HCT116 (cell line): ENCODE results near the gene FRAS1. TPM values are rescaled to one million over a fixed set of nuclear protein-coding genes. Genes with fewer than 3 reads are reported as not detected.

Experiments used
- ATAC-seq: fragments of 200-7000 bp; cut with Tn5 transposase; 2 replicates; pipeline ENCODE4 v1.9.1; 2020; ENCODE audit warnings: mild to moderate bottlenecking, moderate library complexity
- BruUV-seq: library from RNA; stranded (reverse); fragments of 400-500 nt; replicated peaks from 2 replicates; lab custom pipeline; 2021; lab: Mats Ljungman, UMichigan
- CTCF ChIA-PET: fragments of 300-600 bp; sonication (Branson Sonifier 250); formaldehyde crosslinking; loops from one replicate; lab custom pipeline; 2021; ENCODE audit warnings: antibody characterized with exemption; lab: Charles Lee
- POLR2A ChIA-PET: fragments of 300-600, 350-600 bp; sonication (Branson Sonifier 250); formaldehyde crosslinking; loops from one replicate; lab custom pipeline; 2021; ENCODE audit warnings: antibody characterized with exemption; lab: Charles Lee
- RAD21 ChIA-PET, 2 experiments: fragments of 300-600 bp; sonication (Branson Sonifier 250); formaldehyde crosslinking; loops; one replicate each; lab custom pipeline; 2023; ENCODE audit warnings: low total read pairs in 2 of 2; ENCODE audit not compliant: uncharacterized antibody in 2 of 2, unreplicated experiment in 2 of 2, low non-redundant PET in 1 of 2; lab: Charles Lee
- DNase-seq: peaks from one replicate; pipeline ENCODE4 v3.0.0-alpha.2; 2010; ENCODE audit warnings: low read depth, low spot score
- H2AFZ ChIP-seq: fragments of 200-600 bp; shearing (Covaris generic), sonication (generic); 2 replicates; pipeline ENCODE4 v1.6.1; 2017; ENCODE audit warnings: low read depth, mixed run types, mixed read lengths, antibody characterized with exemption, low read length; ENCODE audit not compliant: poor library complexity, severe bottlenecking
- H3K27ac ChIP-seq: 2 replicates; pipeline ENCODE4 v1.5.1; 2012; ENCODE audit warnings: low read depth, low read length
- H3K27me3 ChIP-seq: fragments of 200-600 bp; sonication (generic); 2 replicates; pipeline ENCODE4 v1.6.1; 2016; ENCODE audit warnings: mixed run types, low read length, mixed read lengths; ENCODE audit not compliant: insufficient read depth
- H3K36me3 ChIP-seq, 2 experiments: fragments of 200-500 bp in 1 of 2; fragments of 200-600 bp in 1 of 2; sonication (Bioruptor generic) in 1 of 2; sonication (generic) in 1 of 2; 2 replicates each; pipeline versions ENCODE4 v1.5.1 to v1.6.1; 2014 to 2016; ENCODE audit warnings: low read length in 2 of 2, inconsistent platforms in 1 of 2, mixed read lengths in 1 of 2, mixed run types in 1 of 2; ENCODE audit not compliant: insufficient read depth in 2 of 2, control insufficient read depth in 1 of 2
- H3K4me1 ChIP-seq, 2 experiments: fragments of 200-600 bp in 1 of 2; sonication (generic) in 1 of 2; 2 replicates each; pipeline versions ENCODE4 v1.5.1 to v1.6.1; 2012 to 2017; ENCODE audit warnings: low read length in 2 of 2, inconsistent platforms in 1 of 2, mild to moderate bottlenecking in 1 of 2, mixed read lengths in 1 of 2, mixed run types in 1 of 2, moderate library complexity in 1 of 2; ENCODE audit not compliant: insufficient read depth in 2 of 2, control insufficient read depth in 1 of 2
- H3K4me2 ChIP-seq: fragments of 200-600 bp; sonication (generic); 2 replicates; pipeline ENCODE4 v1.6.1; 2017; ENCODE audit warnings: mixed run types, low read length, mixed read lengths
- H3K4me3 ChIP-seq, 2 experiments: fragments of 200-600 bp in 1 of 2; sonication (generic) in 1 of 2; replicated peaks in 1 of 2; 2 replicates each; pipeline ENCODE4 v1.5.1; 2011 to 2016; ENCODE audit warnings: low read length in 2 of 2, control low read depth in 1 of 2, low read depth in 1 of 2, mild to moderate bottlenecking in 1 of 2, mixed read lengths in 1 of 2, mixed run types in 1 of 2
- H3K79me2 ChIP-seq: fragments of 200-600 bp; sonication (generic); 2 replicates; pipeline ENCODE4 v1.6.1; 2017; ENCODE audit warnings: mild to moderate bottlenecking, mixed run types, low read length, moderate library complexity, mixed read lengths; ENCODE audit not compliant: insufficient read depth
- H3K9ac ChIP-seq: fragments of 200-600 bp; sonication (generic); 2 replicates; pipeline ENCODE4 v1.6.1; 2016; ENCODE audit warnings: low read length, mixed read lengths
- H3K9me2 ChIP-seq: fragments of 200-600 bp; sonication (generic), shearing (Covaris generic); 2 replicates; pipeline ENCODE4 v1.6.1; 2017; ENCODE audit warnings: mixed run types, mild to moderate bottlenecking, moderate library complexity; ENCODE audit not compliant: insufficient read depth
- H3K9me3 ChIP-seq, 2 experiments: fragments of 200-500 bp in 1 of 2; fragments of 200-600 bp in 1 of 2; sonication (Bioruptor generic) in 1 of 2; sonication (generic) in 1 of 2; 2 replicates each; pipeline ENCODE4 v1.6.1; 2014 to 2017; ENCODE audit warnings: low read length in 2 of 2, mixed read lengths in 2 of 2, inconsistent platforms in 1 of 2, low read depth in 1 of 2, mild to moderate bottlenecking in 1 of 2, mixed run types in 1 of 2, moderate library complexity in 1 of 2; ENCODE audit not compliant: control insufficient read depth in 1 of 2, insufficient read depth in 1 of 2
- H4K20me1 ChIP-seq: fragments of 200-600 bp; sonication (generic), shearing (Covaris generic); 2 replicates; pipeline ENCODE4 v1.6.1; 2017; ENCODE audit warnings: mixed run types, mild to moderate bottlenecking, moderate library complexity; ENCODE audit not compliant: insufficient read depth
- CBX3 ChIP-seq: IDR thresholded peaks from 2 replicates; pipeline ENCODE4 v1.6.1; 2012; ENCODE audit warnings: low read depth
- CTCF ChIP-seq, 3 experiments: fragments of 200-600 bp in 1 of 3; sonication (generic) in 1 of 3; IDR thresholded peaks in 2 of 3; conservative IDR thresholded peaks in 1 of 3; 2 replicates each; pipeline ENCODE4 v1.5.1; 2012 to 2017; ENCODE audit warnings: low read depth in 2 of 3, low read length in 2 of 3, antibody characterized with exemption in 1 of 3, borderline replicate concordance in 1 of 3, control low read depth in 1 of 3, mild to moderate bottlenecking in 1 of 3, mixed read lengths in 1 of 3, mixed run types in 1 of 3, moderate library complexity in 1 of 3; ENCODE audit not compliant: insufficient read depth in 1 of 3
- ELF1 ChIP-seq: IDR thresholded peaks from 2 replicates; pipeline ENCODE4 v1.6.1; 2012; ENCODE audit warnings: low read depth, borderline replicate concordance
- EZH2 ChIP-seq: fragments of 200-600 bp; sonication (generic); IDR thresholded peaks from 2 replicates; pipeline ENCODE4 v1.6.1; 2017; ENCODE audit warnings: antibody characterized with exemption, mixed run types
- EZH2phosphoT487 ChIP-seq: fragments of 200-600 bp; IDR thresholded peaks from 2 replicates; pipeline ENCODE4 v1.6.1; 2018; ENCODE audit warnings: antibody characterized with exemption, borderline replicate concordance
- FOSL1 ChIP-seq: IDR thresholded peaks from 2 replicates; pipeline ENCODE4 v1.6.1; 2012; ENCODE audit warnings: low read depth
- JUND ChIP-seq: IDR thresholded peaks from 2 replicates; pipeline ENCODE4 v1.6.1; 2012
- POLR2A ChIP-seq: IDR thresholded peaks from 2 replicates; pipeline ENCODE4 v1.7.0; 2011; ENCODE audit warnings: borderline replicate concordance; ENCODE audit not compliant: insufficient read depth, insufficient read length; ENCODE audit errors: extremely low read depth
- POLR2AphosphoS5 ChIP-seq: IDR thresholded peaks from 2 replicates; pipeline ENCODE4 v1.6.1; 2011; ENCODE audit warnings: mild to moderate bottlenecking, low read depth, low read length, moderate library complexity
- REST ChIP-seq: IDR thresholded peaks from 2 replicates; pipeline ENCODE4 v1.6.1; 2012; ENCODE audit warnings: low read depth
- SIN3A ChIP-seq: IDR thresholded peaks from 2 replicates; pipeline ENCODE4 v1.6.1; 2012; ENCODE audit warnings: low read depth
- SP1 ChIP-seq: IDR thresholded peaks from 2 replicates; pipeline ENCODE4 v1.6.1; 2012; ENCODE audit warnings: low read depth
- SRF ChIP-seq: IDR thresholded peaks from 2 replicates; pipeline ENCODE4 v1.6.1; 2012; ENCODE audit warnings: low read depth
- TCF7L2 ChIP-seq: IDR thresholded peaks from 2 replicates; pipeline ENCODE4 v1.7.0; 2011; ENCODE audit warnings: borderline replicate concordance, inconsistent platforms; ENCODE audit not compliant: insufficient read depth, insufficient read length; ENCODE audit errors: extremely low read depth
- YY1 ChIP-seq: IDR thresholded peaks from 2 replicates; pipeline ENCODE4 v1.6.1; 2011; ENCODE audit warnings: low read length, low read depth, moderate library complexity, mild to moderate bottlenecking; ENCODE audit not compliant: insufficient replicate concordance; ENCODE audit errors: extremely low read depth
- ZBTB33 ChIP-seq: IDR thresholded peaks from 2 replicates; pipeline ENCODE4 v1.6.1; 2011; ENCODE audit warnings: mild to moderate bottlenecking, low read length, moderate library complexity; ENCODE audit not compliant: insufficient replicate concordance; ENCODE audit errors: extremely low read depth
- ZFX ChIP-seq: fragments of 450-650 bp; IDR thresholded peaks from 2 replicates; pipeline ENCODE4 v1.6.1; 2017
- ZNF274 ChIP-seq: fragments of 200-500 bp; sonication (Bioruptor generic); IDR thresholded peaks from 2 replicates; pipeline ENCODE4 v1.6.1; 2014; ENCODE audit warnings: mild to moderate bottlenecking, low read depth, low read length, inconsistent platforms
- intact Hi-C: fragments of 100-400 bp; cut with micrococcal nuclease; formaldehyde crosslinking; loops from 2 replicates; pipeline ENCODE4 v1.10.0; 2022
- total RNA-seq: library from RNA; stranded (reverse); gene quantifications from one replicate; pipeline ENCODE4 v1.2.1, GENCODE V29; 2021; ENCODE audit not compliant: unreplicated experiment
- TF ChIP-seq, protein P1 (sequence below): IDR thresholded peaks from 2 replicates; pipeline ENCODE4 v1.6.1; 2012

Gene FRAS1
- total RNA-seq, 1 experiment from 2014 or later, result 33.5 TPM

GRCh38 chr4:78481180-78481579, 424.1 kb downstream of the FRAS1 start:
- H3K4me3 ChIP-seq, result no peak overlapping the region
- ChIA-PET RAD21 (no interaction called here), CTCF (no interaction called here), POLR2A (no interaction called here)
- H3K79me2 ChIP-seq, result no peaks in the 10 kb centered on the region
- DNase-seq, result no peak
- no peak for ATAC-seq
- H3K9me2 ChIP-seq, result no peaks in the 10 kb centered on the region
- no TSS peak for BruUV-seq
- H2AFZ ChIP-seq, result no peak overlapping the region
- H4K20me1 ChIP-seq, result no peaks in the 10 kb centered on the region
- no peaks in the 10 kb centered on the region for H3K9me3 ChIP-seq
- no peaks in the 10 kb centered on the region for H3K4me1 ChIP-seq
- no peaks in the 10 kb centered on the region for H3K27me3 ChIP-seq
- TF ChIP-seq ZFX, result no peak
- no peak for TF ChIP-seq POLR2A
- no peak for TF ChIP-seq REST
- no peak for TF ChIP-seq POLR2AphosphoS5
- TF ChIP-seq ZNF274, result no peak
- no peak for TF ChIP-seq ZBTB33
- TF ChIP-seq JUND, result no peak
- TF ChIP-seq CTCF (IDR thresholded peaks at IDR 0.05 in 2 of 3, conservative IDR thresholded peaks at IDR 0.05 in 1 of 3; ENCODE audit: borderline replicate concordance in 1 of 3, insufficient read depth in 1 of 3, low read depth in 2 of 3, low read length in 2 of 3), result no peak
- no peak for TF ChIP-seq SRF
- no peak for TF ChIP-seq ELF1
- TF ChIP-seq CBX3, result no peak
- no peak for TF ChIP-seq SIN3A
- no peak for TF ChIP-seq EZH2
- TF ChIP-seq, protein P1, sequence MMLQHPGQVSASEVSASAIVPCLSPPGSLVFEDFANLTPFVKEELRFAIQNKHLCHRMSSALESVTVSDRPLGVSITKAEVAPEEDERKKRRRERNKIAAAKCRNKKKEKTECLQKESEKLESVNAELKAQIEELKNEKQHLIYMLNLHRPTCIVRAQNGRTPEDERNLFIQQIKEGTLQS, result no peak
- TF ChIP-seq EZH2phosphoT487, result no peak
- TF ChIP-seq FOSL1, result no peak
- TF ChIP-seq TCF7L2, result no peak
- no peak for TF ChIP-seq SP1
- TF ChIP-seq YY1, result no peak
- no peak overlapping the region for H3K4me2 ChIP-seq
- intact Hi-C loops, result no loop called here
- H3K27ac ChIP-seq, result no peak overlapping the region
- no peak overlapping the region for H3K9ac ChIP-seq
- no peaks in the 10 kb centered on the region for H3K36me3 ChIP-seq
